Transverse colon (tissue), 4 donors: Measurements from ENCODE around the gene PDE4B. TPM values are rescaled to one million over a fixed set of nuclear protein-coding genes. Genes with fewer than 3 reads are reported as not detected.

Source experiments
- DNase-seq: peaks from one replicate; pipeline ENCODE4 v3.0.0-alpha.2; 2019
- H3K27ac ChIP-seq, 4 donors: fragments of 200-600 bp; sonication (generic); 2 replicates each; pipeline ENCODE4 v1.5.1; 2016 to 2018; ENCODE audit warnings: inconsistent platforms in 4 of 4
- H3K27me3 ChIP-seq: fragments of 200-600 bp; sonication (generic); 2 replicates; pipeline ENCODE4 v1.5.1; 2017; ENCODE audit warnings: inconsistent platforms
- H3K36me3 ChIP-seq, 4 donors: fragments of 200-600 bp; sonication (generic); 2 replicates each; pipeline ENCODE4 v1.5.1; 2017 to 2019; ENCODE audit warnings: inconsistent platforms in 4 of 4
- H3K4me1 ChIP-seq, 4 donors: fragments of 200-600 bp; sonication (generic); 2 replicates each; pipeline ENCODE4 v1.5.1; 2017 to 2020; ENCODE audit warnings: inconsistent platforms in 4 of 4
- H3K4me3 ChIP-seq, 4 donors: fragments of 200-600 bp; sonication (generic); 1 replicate in 1 of 4; 2 replicates in 3 of 4; pipeline versions ENCODE4 v1.5.1 to v1.6.1; 2017 to 2019; ENCODE audit warnings: inconsistent platforms in 4 of 4
- H3K9me3 ChIP-seq, 2 donors: fragments of 200-600 bp; sonication (generic); 2 replicates each; pipeline ENCODE4 v1.5.1; 2017 to 2019; ENCODE audit warnings: inconsistent platforms in 2 of 2
- CTCF ChIP-seq, 5 experiments: fragments of 200-600 bp in 3 of 5; fragments of 450-650 bp in 2 of 5; sonication (generic) in 3 of 5; IDR thresholded peaks; 1 replicate in 2 of 5; 2 replicates in 3 of 5; pipeline ENCODE4 v1.5.1; 2016 to 2017; ENCODE audit warnings: antibody characterized with exemption in 5 of 5, inconsistent platforms in 3 of 5, mild to moderate bottlenecking in 2 of 5, moderate library complexity in 1 of 5
- EP300 ChIP-seq: sonication (generic); formaldehyde crosslinking; IDR thresholded peaks from one replicate; pipeline ENCODE4 v1.6.1; 2017; ENCODE audit warnings: antibody characterized with exemption, low read depth
- POLR2A ChIP-seq: fragments of 450-650 bp; IDR thresholded peaks from one replicate; pipeline ENCODE4 v1.6.1; 2016; ENCODE audit warnings: antibody characterized with exemption, mild to moderate bottlenecking, moderate library complexity
- POLR2AphosphoS5 ChIP-seq, 3 donors: sonication (generic); formaldehyde crosslinking; IDR thresholded peaks; one replicate each; pipeline ENCODE4 v1.6.1; 2016; ENCODE audit warnings: antibody characterized with exemption in 3 of 3
- WGBS, 2 donors: methylation state at CpG; one replicate each; pipeline ENCODE4 v1.1.5; 2018; ENCODE audit warnings: low coverage in 1 of 2; 5-methylcytosine and 5-hydroxymethylcytosine counted together
- in situ Hi-C, 4 donors: fragments of 200-750 bp; cut with MboI; loops; one replicate each; pipeline versions ENCODE4 v1.15.0 to v1.15.1; 2017; ENCODE audit warnings: low sequenced_read_pairs in 3 of 4, low pct_ligation_motif_present in 1 of 4, low pct_unique_long_range_greater_than_20kb in 1 of 4
- intact Hi-C: fragments of 100-400 bp; cut with DNase I; formaldehyde crosslinking; loops from one replicate; pipeline ENCODE4 v1.15.1; 2023; ENCODE audit warnings: low total_unique reads
- total RNA-seq, 4 donors: library from RNA; depleted of rRNA; stranded (reverse); fragments of >200 nt; gene quantifications; one replicate each; pipeline ENCODE4 v1.1.0, GENCODE V29; 2016

PDE4B gene
- total RNA-seq, 4 donors from 2014 or later = 4.5 to 14.8 (median 6.5) TPM

- no peak for DNase-seq
- intact Hi-C loops = no loop called here
- in situ Hi-C loops = no loop called here
- H3K4me3 ChIP-seq = no peak overlapping the region
- TF ChIP-seq EP300 = no peak
- TF ChIP-seq POLR2AphosphoS5 (IDR thresholded peaks at IDR 0.05) = no peak
- no peak for TF ChIP-seq POLR2A
- no peak for TF ChIP-seq CTCF (IDR thresholded peaks at IDR 0.05)
- no peaks in the 10 kb centered on the region for H3K27me3 ChIP-seq
- no peak overlapping the region for H3K27ac ChIP-seq
- H3K9me3 ChIP-seq = no peaks in the 10 kb centered on the region
- no peaks in the 10 kb centered on the region for H3K4me1 ChIP-seq
- H3K36me3 ChIP-seq = no peaks in the 10 kb centered on the region
- WGBS, 2 donors = 88 to 98% methylated on average over 5 to 7 of the region's 7 CpGs
Observed at GRCh38 chr1:65840683-65841082, 48.0 kb downstream of the PDE4B start.

- Histone ChIP-seq H3K27me3 (no peaks in the 10 kb centered on the region), H3K36me3 (no peaks in the 10 kb centered on the region), H3K4me1 (no peaks in the 10 kb centered on the region), H3K4me3 (no peak overlapping the region), H3K27ac (no peak overlapping the region), H3K9me3 (no peaks in the 10 kb centered on the region)
- intact Hi-C loops (no loop called here), in situ Hi-C loops (no loop called here)
- no peak for DNase-seq
- WGBS, 2 donors = 88% methylated on average over 4 of the region's 4 CpGs
- TF ChIP-seq EP300 (no peak), CTCF (IDR thresholded peaks at IDR 0.05) (no peak), POLR2A (no peak), POLR2AphosphoS5 (IDR thresholded peaks at IDR 0.05) (no peak)
Observed at GRCh38 chr1:65844296-65844695, 51.6 kb downstream of the PDE4B start.

- 56 to 59% methylated on average over 3 of the region's 3 CpGs for WGBS, 2 donors
- intact Hi-C loops = no loop called here
- in situ Hi-C loops = no loop called here
- no peak for DNase-seq
- Histone ChIP-seq H3K9me3 (no peaks in the 10 kb centered on the region), H3K36me3 (no peaks in the 10 kb centered on the region), H3K4me3 (no peak overlapping the region), H3K27ac (no peak overlapping the region), H3K27me3 (no peaks in the 10 kb centered on the region), H3K4me1 (no peaks in the 10 kb centered on the region)
- TF ChIP-seq POLR2A (no peak), CTCF (IDR thresholded peaks at IDR 0.05) (no peak), POLR2AphosphoS5 (IDR thresholded peaks at IDR 0.05) (no peak), EP300 (no peak)
Observed at GRCh38 chr1:65844821-65845534, 52.3 kb downstream of the PDE4B start.

GRCh38 chr1:65845535-65846060, 52.9 kb downstream of the PDE4B start:
- in situ Hi-C loops = no loop called here
- WGBS, 2 donors = 78 to 84% methylated on average over 7 of the region's 7 CpGs
- no peak for DNase-seq
- Histone ChIP-seq H3K9me3 (no peaks in the 10 kb centered on the region), H3K36me3 (no peaks in the 10 kb centered on the region), H3K4me1 (no peaks in the 10 kb centered on the region), H3K27me3 (no peaks in the 10 kb centered on the region), H3K27ac (no peak overlapping the region), H3K4me3 (no peak overlapping the region)
- intact Hi-C loops = no loop called here
- TF ChIP-seq POLR2AphosphoS5 (IDR thresholded peaks at IDR 0.05) (no peak), CTCF (IDR thresholded peaks at IDR 0.05) (no peak), POLR2A (no peak), EP300 (no peak)
